GM19397 (cell line): ENCODE data around the gene PIGS.
"Not testable (repeated sequence)": the region's sequence is repeated elsewhere in the genome, so short reads cannot be mapped to it uniquely, and the experiment has no call there.

ENCODE experiments used
- ATAC-seq: cut with Tn5 transposase; IDR thresholded peaks from one replicate; pipeline ENCODE4 v1.9.1; 2021; ENCODE audit warnings: mild to moderate bottlenecking, moderate library complexity; ENCODE audit not compliant: unreplicated experiment

PIGS gene

GRCh38 chr17:28532050-28532960, 39.0 kb downstream of the PIGS start:
- ATAC-seq: no peak

GRCh38 chr17:28530926-28531325, 40.4 kb downstream of the PIGS start:
- no peak for ATAC-seq

GRCh38 chr17:28530250-28530649, 41.1 kb downstream of the PIGS start:
- no peak for ATAC-seq

- no peak for ATAC-seq
These were observed 42.3 kb downstream of the PIGS start for GRCh38 chr17:28529013-28529400.

GRCh38 chr17:28528327-28529012, 42.9 kb downstream of the PIGS start:
- no peak for ATAC-seq

- ATAC-seq: no peak
These were observed 43.5 kb downstream of the PIGS start for GRCh38 chr17:28527859-28528258.

GRCh38 chr17:28527181-28527681, 44.1 kb downstream of the PIGS start:
- ATAC-seq: no peak

- ATAC-seq: no peak
These were observed 44.9 kb downstream of the PIGS start for GRCh38 chr17:28526381-28526780.

- no peak for ATAC-seq
These were observed 46.6 kb downstream of the PIGS start for GRCh38 chr17:28524476-28525424.

GRCh38 chr17:28523876-28524275, 47.4 kb downstream of the PIGS start:
- ATAC-seq: no peak

GRCh38 chr17:28523186-28523585, 48.1 kb downstream of the PIGS start:
- no peak for ATAC-seq

GRCh38 chr17:28522281-28522680, 49.0 kb downstream of the PIGS start:
- ATAC-seq: not testable (repeated sequence)

- no peak for ATAC-seq
These were observed 49.8 kb downstream of the PIGS start for GRCh38 chr17:28521311-28522085.

GRCh38 chr17:28520687-28521086, 50.6 kb downstream of the PIGS start:
- no peak for ATAC-seq

- ATAC-seq: no peak
These were observed 52.1 kb downstream of the PIGS start for GRCh38 chr17:28519236-28519635.

GRCh38 chr17:28518578-28518977, 52.7 kb downstream of the PIGS start:
- no peak for ATAC-seq

GRCh38 chr17:28518132-28518531, 53.2 kb downstream of the PIGS start:
- no peak for ATAC-seq

GRCh38 chr17:28515518-28515917, 55.8 kb downstream of the PIGS start:
- no peak for ATAC-seq

GRCh38 chr17:28514561-28515002, 56.7 kb downstream of the PIGS start:
- no peak for ATAC-seq

- no peak for ATAC-seq
These were observed 57.8 kb downstream of the PIGS start for GRCh38 chr17:28513476-28513875.
